Measurements from ENCODE around the gene AVPR2.

Gene AVPR2

DNA sequence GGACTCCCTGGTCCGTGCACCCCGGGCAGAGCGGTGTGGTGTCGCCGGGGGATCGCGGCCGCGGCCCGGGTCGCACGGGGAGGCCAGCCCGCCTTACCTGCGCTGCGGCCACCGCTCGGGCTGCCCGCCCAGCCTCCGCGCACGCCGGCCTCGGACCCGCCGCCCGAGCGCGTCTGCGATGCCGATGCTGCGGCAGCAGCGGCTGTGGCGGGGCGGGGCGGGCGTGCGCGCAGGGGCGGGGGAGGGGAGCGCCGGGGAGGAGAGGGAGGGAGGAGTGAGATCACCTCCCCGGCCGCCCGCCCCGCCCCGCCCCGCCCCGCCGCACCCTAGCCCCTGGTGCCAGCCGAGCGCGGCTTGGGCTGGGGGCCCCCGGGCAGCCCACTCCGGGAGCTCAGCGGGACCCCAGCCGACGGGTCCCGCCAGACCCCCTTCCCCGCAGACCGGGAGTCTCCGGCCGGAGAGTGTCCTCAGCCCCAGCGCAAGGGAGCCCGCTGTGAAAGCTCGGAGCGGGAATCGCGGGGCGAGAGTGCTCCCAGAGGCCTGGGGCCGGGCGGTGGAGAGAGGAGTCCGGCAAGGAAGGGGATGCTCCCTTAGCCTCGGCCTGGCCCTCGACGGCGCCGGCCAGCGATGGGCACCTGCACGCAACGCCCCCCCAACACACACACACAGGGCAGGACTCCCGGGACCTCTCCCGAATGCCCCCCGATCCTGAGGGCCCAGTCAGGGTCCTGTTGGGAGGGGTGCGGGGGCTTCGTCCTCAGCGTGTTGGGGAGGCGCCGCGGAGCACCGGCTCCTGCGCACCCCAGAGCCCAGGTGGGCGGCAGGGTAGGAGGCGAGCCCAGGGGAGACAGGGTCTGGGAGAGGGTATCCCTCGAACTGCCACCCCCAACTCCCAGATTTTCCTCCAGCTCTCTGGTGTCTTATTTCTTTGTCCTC lies 18.2 kb upstream of the AVPR2 start, which contains the start of gene L1CAM:
Gene L1CAM, minus strand, starts transcription at position 206 of the 936 bp plus-strand sequence. CDS start 10,337 bp downstream, outside the sequence.
- no peak within 1 kb of the TSS for H3K4me3 ChIP-seq (ENCODE audit: low read depth, low read length)
- TF ChIP-seq, protein P1, sequence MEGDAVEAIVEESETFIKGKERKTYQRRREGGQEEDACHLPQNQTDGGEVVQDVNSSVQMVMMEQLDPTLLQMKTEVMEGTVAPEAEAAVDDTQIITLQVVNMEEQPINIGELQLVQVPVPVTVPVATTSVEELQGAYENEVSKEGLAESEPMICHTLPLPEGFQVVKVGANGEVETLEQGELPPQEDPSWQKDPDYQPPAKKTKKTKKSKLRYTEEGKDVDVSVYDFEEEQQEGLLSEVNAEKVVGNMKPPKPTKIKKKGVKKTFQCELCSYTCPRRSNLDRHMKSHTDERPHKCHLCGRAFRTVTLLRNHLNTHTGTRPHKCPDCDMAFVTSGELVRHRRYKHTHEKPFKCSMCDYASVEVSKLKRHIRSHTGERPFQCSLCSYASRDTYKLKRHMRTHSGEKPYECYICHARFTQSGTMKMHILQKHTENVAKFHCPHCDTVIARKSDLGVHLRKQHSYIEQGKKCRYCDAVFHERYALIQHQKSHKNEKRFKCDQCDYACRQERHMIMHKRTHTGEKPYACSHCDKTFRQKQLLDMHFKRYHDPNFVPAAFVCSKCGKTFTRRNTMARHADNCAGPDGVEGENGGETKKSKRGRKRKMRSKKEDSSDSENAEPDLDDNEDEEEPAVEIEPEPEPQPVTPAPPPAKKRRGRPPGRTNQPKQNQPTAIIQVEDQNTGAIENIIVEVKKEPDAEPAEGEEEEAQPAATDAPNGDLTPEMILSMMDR (IDR thresholded peaks at IDR 0.05; ENCODE audit: borderline replicate concordance, insufficient read depth, low read depth, low read length) = no peak

DNA sequence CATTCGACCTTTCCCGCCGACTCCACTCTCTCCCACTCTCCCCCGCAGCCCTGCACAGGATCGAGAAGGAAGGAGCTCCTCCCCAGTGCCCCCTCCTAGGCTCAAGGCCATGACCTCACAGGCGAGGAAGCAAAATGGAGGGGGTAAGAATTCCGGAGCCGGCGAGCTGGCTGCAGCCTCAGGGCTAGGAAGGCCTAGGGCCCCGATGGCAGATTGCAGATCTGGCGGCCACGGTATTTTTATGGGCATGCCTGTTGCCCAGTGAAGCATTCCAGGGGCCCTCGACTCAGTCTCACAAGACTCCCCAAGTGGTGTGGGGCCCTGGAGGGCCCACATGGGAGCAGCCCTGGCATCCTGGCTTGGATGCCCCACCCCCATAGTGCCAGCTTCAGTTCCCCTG lies 17.6 kb upstream of the AVPR2 start:
- TF ChIP-seq, protein P1 (IDR thresholded peaks at IDR 0.05; ENCODE audit: borderline replicate concordance, insufficient read depth, low read depth, low read length) = no peak
- no peak overlapping the region for H3K4me3 ChIP-seq (ENCODE audit: low read depth, low read length)

DNA sequence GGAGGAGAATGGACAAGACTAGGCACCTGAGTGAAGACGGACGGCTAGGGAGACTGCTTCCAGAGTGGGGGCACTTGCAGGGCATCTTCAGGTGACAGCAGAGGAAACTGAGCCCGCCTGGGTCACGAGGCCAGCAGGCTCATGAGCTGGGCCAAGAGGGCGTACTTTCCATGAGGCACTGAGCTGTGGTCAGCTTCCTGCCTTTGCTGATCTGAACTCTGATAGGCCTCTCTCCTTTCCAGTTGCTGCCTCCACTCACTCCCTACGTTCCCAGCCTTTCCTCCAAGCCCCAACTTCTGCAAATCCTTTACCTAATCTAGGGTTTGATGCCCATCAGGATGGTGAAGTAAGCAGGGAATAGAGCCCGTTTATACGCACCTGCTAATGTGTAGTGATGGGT lies 17.1 kb upstream of the AVPR2 start:
- no peak overlapping the region for H3K4me3 ChIP-seq (ENCODE audit: low read depth, low read length)
- TF ChIP-seq, protein P1 (IDR thresholded peaks at IDR 0.05; ENCODE audit: borderline replicate concordance, insufficient read depth, low read depth, low read length) = no peak

DNA sequence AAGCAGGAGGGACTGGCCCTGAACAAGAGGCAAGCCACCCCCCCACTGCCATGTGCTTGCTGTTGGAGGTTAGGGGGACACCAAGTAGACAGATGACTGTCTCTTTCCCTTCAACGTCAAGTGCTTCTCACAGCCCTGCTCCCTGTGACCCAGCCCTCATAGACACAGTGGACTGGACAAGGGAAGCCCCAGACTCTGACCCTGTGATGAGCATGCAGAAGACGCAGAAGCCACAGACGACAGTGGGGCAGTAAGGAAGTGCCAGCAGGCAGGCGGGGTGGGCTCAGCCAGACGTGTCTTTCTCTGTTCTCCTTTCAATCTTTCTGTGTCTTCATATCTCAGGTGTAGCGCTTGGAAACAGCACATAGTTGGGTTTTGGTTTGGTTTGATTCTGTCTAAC lies 16.1 kb upstream of the AVPR2 start:
- TF ChIP-seq, protein P1 (IDR thresholded peaks at IDR 0.05; ENCODE audit: borderline replicate concordance, insufficient read depth, low read depth, low read length) = no peak
- H3K4me3 ChIP-seq (ENCODE audit: low read depth, low read length) = no peak overlapping the region

DNA sequence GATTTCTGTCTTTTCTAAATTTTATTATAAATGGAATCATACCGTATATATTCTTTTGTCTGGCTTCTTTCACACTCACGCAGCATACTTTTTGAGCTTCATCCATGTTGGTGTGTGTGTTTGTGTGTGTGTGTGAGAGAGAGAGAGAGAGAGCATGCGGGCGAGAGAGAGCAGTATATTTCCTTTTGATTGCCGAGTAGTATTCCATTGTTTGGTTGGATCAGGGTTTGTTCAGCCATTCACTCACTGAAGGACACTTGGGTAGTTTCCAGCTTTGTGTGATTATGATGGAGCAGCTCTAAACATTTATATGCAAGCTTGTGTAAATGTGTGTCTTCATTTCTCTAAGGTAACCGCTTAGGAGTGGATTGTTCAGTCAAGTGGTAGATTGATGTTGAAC lies 15.3 kb upstream of the AVPR2 start:
- no peak overlapping the region for H3K4me3 ChIP-seq (ENCODE audit: low read depth, low read length)
- TF ChIP-seq, protein P1 (IDR thresholded peaks at IDR 0.05; ENCODE audit: borderline replicate concordance, insufficient read depth, low read depth, low read length) = no peak

DNA sequence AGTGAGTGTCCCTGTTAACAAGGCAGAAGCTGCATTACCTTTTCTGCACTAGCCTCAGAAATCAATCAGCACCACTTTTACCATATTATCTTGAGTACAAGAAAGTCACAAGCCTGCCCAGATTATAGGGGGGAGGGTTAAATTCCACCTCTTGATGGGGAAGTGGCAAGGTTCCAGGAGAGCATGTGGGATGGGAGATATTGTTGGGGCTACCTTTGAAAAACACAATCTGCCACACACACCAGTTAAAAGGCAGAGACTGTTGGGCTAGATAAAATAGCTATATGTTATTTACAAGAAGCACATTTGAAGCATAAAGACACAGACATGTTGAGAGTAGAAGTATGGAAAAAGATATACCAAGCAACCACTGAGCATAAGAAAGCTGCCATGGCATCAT lies 6.6 kb upstream of the AVPR2 start:
- no peak overlapping the region for H3K4me3 ChIP-seq (ENCODE audit: low read depth, low read length)
- TF ChIP-seq, protein P1 (IDR thresholded peaks at IDR 0.05; ENCODE audit: borderline replicate concordance, insufficient read depth, low read depth, low read length) = no peak

All from GM12875 (cell line).